GM21723 (cell line): ENCODE measurements around the gene DEAF1.

Experiments used
- ATAC-seq: cut with Tn5 transposase; IDR thresholded peaks from one replicate; pipeline ENCODE4 v1.9.1; 2021; ENCODE audit warnings: mild to moderate bottlenecking, moderate library complexity; ENCODE audit not compliant: unreplicated experiment

Gene DEAF1

DNA sequence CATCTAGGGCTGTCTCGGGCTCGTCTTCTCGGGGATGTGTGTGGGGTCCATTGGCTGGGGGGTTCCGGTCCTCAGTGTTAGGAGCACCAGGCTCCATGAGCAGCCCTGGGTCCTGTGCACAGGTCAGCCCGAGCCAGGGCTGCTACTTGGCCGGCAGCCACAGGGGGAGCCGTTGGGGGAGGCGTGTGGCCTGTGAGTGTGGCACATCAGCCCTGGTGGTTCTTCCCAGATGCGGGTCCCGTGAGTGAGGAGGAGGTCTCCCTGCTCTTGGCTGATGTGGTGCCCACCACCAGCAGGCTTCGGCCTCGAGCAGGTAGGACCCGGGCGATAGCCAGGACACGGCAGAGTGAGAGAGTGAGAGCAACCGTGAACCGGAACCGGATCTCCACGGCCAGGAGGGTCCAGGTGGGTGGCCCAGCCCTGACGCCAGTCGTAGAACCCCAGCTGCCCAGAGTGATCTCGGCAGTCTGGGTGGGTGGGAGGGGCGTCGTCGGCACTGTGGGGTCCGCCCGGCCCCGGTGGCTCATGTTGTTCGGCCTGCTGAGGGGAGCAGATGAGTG, 97.8 kb downstream of the DEAF1 start:
- no peak for ATAC-seq

DNA sequence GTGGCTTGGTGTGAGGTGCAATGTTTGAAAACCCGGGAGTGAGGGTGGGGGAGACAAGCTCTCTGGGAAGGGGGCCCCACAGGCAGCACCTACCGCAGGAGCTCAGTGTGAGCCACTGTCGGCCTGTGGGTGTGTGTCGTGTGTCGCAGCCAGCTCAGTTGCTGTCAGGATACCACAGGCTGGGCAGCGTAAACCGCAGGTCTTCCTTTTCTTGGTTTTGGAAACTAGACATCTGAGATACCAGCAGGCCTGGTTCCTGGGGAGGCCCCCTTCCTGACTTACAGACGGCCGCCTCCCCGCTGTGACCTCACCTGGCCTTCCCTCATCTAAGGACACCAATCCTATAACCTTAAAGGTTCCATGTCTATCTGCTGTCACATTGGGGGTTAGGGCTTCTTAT, 98.6 kb downstream of the DEAF1 start:
- no peak for ATAC-seq

DNA sequence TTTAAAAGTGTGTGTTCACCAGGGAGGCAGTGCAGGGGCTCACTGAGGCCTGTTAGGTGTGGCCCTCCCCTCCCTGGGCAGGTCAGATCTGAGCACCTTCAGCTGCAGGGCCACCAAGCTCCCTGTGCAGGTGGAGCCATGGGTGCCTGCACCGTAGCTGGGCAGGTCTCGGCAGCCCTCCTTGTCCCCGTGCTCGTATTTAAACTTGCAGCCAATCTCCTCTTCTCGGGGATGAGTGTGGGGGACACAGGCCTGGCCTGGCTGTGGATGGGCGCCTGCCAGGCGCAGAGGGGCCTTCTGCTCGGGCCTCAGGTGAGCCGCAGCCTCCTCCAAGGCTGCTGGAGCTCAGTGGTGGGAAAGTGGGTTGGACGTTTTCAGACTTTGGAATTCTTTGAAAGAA, 99.6 kb downstream of the DEAF1 start:
- no peak for ATAC-seq
